SH-SY5Y (cell line): ENCODE measurements around the gene TTLL3.

Source experiments
- GATA2 ChIP-seq: IDR thresholded peaks from 2 replicates; pipeline ENCODE4 v1.6.1; 2011; ENCODE audit warnings: mild to moderate bottlenecking, low read depth, low read length
- GATA3 ChIP-seq: IDR thresholded peaks from 2 replicates; pipeline ENCODE4 v1.6.1; 2011; ENCODE audit warnings: low read depth, mild to moderate bottlenecking, low read length, moderate library complexity

TTLL3 gene

DNA sequence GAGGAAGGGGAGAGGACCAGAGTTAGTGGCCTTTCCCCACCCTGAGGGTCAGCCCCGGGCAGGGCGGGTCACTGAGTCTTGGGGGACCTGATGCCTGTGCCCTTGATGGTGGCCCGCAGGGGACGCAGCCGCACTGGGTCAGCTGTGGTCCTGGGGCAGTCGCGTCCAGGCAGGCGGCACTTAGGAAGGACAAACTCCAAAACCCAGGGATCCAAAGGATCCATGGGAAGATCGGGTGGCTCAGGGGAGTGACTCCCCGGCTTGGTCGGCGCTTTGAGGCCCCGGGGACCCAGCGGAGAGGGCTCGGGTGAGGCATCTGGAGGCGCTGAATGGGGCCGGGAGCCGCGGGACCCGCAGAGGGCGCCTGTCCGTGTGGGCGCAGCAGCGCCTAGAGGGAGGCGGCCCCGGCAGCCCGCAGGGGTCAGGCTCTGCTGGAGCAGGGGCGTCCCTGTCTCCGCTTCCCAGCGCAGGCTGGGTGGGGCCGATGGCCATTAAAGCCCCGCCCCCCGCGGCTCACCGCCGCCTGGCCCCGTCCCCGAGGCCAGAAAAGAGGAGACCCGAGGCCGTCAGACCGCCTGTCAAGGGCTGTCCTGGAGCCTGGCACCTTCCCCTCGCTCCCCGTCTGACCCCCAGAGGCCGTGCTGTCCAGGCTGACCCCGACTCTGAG, 52.5 kb downstream of the TTLL3 start:
- TF ChIP-seq GATA3 (no peak), GATA2 (no peak)

DNA sequence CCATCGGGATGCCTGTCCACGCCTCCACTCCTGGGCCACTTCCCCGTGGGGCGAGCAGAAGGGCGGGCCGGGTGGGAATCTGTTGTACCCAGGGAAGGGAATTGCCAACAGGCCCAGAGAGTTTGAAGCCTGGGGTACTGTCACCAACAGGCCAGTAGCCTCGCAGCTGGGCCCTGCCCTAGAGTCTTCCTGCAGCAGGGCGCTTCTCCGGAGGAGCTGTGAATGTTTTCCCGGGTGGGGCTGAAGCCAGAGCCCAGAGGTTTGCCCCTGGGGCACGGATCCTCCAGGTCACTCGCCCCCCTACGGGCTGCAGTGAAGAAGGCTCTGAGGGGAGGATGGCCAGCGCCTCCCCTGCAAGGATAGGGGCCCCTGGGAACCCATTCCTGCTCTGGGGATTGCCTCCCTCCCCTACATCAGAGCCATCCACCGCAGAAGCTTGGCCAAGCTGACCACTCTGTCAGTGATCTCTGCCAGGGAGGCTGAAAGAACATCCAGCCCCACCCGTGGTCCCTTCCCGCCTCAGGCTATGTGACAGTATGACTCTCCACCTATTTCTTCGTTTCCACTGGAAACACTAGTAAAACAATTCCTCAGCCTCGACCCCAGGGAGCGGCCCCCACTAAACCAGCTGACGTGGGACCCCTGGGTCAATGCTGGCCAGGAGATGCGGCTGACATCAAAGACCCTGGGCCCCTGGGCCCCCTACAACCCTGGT, 53.2 kb downstream of the TTLL3 start:
- TF ChIP-seq GATA2, result no peak
- no peak for TF ChIP-seq GATA3

DNA sequence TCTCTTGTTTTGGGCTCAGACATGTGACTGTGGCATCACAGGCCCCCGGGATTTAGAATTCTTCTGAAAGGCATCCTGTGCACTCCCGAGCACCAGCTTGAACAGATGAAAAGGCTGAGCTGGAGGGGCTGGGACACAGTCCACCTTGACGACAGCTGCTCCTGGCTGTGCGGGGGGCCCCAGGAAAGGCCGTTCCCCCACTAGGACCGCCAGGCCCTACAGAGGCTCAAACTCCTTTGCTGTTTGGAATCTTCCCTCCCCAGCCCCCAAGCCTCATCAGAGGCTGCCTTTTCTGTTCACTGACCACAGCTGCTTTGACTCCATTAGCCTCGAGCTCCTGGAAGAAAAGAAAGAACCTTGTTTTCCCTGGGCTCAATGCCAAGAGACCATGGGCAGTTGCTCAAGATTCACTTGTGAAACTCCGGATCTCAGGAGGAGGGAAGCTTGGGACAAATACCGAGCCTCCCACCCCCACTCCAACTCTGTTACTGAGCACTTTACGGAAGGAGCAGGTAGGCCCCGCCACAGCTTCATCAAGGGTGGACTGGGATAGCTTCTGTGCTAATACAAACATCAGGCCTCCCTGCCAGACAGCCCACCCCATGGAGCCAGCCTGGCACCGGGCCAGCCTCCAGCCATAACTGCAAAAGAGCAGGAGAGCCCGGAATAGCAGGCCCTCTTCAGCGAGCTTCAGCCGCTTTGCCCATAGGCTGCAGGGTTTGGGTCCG, 54.3 kb downstream of the TTLL3 start:
- TF ChIP-seq GATA3 (no peak), GATA2 (no peak)

DNA sequence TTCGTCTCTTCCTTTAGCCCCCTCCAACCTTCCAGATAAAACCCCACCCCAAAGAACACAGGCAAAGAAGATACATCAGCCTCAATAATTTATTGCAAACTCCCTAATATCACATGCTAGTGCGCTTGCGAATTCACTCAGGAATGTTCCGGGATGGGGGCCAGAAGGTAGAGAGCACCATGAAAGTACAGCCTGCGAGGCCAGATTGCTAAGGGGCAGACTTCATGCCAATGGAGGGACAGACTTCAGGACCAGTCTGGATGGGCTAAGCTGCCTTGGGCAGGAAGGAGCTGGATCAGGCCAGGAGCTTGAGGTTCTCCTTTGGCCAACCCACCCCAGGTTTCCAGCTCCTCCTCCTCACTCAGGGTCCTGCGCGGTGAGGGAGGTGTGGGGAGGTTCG, 56.6 kb downstream of the TTLL3 start:
- no peak for TF ChIP-seq GATA3
- no peak for TF ChIP-seq GATA2

DNA sequence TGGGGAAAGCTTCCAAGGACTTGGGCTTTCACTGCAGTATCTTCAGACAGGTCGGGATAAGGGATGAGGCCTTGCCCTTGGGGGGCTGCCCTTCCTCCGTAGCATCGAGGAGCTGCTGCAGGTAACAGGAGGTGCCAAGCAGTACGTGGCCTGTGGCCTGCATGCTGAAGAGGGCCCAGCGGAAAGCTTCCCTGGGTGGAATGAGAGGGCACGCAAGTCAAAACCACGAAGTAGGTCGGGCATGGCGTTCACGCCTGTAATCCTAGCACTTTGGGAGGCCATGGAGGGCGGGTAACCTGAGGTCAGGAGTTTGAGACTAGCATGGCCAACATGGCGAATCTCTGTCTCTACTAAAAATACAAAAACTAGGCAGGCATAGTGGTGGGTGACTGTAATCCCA, 57.0 kb downstream of the TTLL3 start:
- no peak for TF ChIP-seq GATA3
- no peak for TF ChIP-seq GATA2

DNA sequence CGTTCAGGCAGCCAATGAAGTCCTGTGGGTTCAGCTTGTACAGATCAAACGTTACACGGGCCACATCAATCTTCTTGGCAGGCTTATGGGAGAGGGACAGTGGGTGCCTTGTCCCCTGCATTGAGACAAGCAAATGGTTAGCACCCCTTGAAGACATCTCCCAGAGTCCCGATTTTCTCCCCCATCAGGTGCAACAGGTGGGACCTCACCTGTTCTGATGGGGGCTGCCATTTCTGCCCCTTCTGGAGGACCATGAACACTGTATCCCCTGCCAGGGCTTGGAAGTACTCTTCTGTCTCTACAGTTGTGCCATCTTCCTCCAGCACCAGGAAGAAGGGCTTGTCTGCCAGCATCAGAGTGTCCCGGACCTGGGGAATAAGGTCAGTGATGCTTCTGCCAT, 59.9 kb downstream of the TTLL3 start:
- TF ChIP-seq GATA3 (no peak), GATA2 (no peak)

DNA sequence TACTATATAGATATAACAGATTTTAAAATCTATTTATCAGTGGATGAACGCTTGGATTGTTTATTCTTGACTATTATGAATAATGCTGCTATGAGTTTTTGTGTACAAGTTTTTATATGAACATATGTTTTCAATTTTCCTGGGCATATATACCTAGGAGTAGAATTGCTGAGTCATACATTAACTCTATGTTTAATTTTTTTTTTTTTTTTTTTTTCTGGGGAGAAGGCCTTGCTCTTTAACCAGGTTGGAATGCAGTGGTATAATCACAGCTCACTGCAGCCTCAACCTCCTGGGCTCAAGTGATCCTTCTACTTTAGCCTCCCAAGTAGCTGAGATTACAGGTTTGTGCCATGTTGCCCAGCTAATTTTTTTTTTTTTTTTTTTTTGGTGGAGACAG, 60.9 kb downstream of the TTLL3 start:
- TF ChIP-seq GATA2, result no peak
- TF ChIP-seq GATA3, result no peak

DNA sequence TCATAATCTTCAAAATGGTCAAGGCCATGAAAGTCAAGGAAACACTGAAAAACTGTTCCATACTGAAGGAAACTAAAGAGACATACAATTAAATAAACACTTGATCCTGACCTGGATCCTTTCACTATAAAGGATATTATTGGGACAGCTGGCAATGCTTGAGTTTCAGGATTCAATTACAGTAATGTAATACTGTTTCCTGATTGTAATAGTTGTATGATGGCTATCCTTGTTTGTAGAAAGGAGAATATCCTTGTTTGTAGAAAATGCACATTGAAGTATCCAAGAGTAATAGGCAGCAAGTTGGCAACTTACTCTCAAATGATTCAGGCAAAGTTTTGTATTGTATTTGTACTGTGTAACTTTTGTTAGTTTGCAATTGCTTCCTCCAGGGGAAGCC, 65.4 kb downstream of the TTLL3 start:
- TF ChIP-seq GATA2 (no peak), GATA3 (no peak)

DNA sequence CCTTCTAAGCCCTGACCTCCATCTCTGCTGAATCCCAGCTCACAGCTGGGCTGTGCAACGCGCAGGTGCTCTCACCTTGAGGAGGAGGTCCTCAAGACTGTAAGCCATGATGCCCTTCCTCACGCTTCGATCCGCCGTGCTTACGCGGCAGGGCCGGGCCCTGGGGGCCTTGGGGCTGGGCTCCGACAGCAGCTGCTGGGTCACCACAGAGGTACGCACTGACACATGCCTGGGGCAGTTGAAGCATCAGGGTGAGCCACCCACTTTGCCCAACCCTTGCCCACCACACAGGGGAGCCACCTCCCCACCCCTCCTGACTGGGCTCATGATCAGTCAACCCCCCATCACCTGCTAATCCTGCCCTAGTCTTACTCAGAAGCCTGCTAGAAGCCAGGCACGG, 66.9 kb downstream of the TTLL3 start:
- TF ChIP-seq GATA3 (no peak), GATA2 (no peak)

DNA sequence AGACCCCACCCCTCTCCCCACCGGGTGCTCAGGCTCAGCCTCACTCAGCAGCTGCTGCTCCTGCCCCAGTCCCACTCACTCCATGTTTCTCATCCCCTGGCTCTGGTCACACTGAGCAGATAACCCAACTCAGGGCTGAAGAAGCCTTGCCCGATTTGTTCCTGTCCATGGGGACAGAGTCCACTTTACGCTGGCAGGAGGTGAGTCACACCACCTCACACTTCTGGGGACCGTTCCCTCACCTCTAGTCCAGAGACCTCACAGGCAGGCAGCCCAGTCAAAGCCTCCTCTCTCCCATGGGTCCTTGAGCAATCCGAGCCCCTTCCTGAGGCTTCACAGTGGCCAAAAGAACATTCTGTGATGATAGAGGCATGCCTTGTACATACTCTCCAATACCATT, 68.6 kb downstream of the TTLL3 start:
- TF ChIP-seq GATA3 (no peak), GATA2 (no peak)

DNA sequence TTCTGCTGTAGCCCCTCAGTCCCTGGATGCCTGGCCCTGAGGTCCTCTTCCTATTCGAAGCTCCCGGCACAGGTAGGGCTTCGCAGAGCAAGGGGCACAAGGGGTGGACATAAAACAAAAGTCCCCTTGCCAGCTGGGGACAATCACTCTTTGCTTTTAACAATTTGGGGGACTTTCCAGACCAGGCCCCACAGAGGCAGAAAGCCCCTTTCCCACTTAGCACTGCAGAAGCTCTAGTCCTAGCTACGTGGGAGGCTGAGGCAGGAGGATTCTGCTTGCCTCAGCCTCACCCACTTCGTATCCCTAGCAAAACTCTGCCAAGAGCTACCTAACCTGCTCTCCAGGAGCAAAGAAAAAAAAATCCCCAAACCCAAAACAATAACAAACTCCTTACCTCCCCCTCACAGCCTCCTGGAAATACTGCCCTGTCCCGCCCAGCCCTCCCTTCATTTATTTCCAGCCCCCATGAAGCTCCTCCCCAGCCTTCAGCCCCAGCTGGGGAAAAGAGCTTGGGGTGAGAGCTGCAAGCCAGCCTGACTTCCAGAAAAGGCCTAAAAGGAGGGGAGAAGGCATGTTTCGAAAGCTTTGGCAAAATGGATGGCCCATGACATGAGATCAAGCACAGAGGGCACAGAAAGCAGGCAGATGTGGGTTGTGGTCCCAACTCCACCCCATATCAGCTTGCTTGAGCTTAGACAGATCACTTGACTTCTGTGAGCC, 69.9 kb downstream of the TTLL3 start, which contains the start of gene CIDEC:
TSS of gene CIDEC (minus strand) at position 424 of the 720 bp plus-strand sequence. CDS start 1,767 bp downstream, outside the sequence.
- no peak for TF ChIP-seq GATA2
- no peak for TF ChIP-seq GATA3

DNA sequence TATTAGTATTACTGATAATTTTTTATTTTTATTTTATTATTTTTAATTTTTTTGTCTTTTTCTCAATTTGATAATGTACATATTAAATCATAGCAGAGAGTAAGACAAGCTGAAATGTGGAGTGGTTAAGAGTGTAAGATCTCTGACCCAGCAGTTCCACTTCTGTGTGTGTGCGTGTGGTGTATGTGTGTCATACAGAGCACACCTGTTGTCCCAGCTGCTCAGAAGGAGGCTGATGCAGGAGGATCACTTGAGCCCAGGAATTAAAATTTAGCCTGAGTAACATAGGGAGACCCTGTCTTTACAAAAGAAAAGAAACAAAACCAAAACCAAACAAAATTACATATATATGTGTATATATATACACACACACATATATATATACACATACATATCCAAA, 71.4 kb downstream of the TTLL3 start:
- TF ChIP-seq GATA3, result no peak
- no peak for TF ChIP-seq GATA2

DNA sequence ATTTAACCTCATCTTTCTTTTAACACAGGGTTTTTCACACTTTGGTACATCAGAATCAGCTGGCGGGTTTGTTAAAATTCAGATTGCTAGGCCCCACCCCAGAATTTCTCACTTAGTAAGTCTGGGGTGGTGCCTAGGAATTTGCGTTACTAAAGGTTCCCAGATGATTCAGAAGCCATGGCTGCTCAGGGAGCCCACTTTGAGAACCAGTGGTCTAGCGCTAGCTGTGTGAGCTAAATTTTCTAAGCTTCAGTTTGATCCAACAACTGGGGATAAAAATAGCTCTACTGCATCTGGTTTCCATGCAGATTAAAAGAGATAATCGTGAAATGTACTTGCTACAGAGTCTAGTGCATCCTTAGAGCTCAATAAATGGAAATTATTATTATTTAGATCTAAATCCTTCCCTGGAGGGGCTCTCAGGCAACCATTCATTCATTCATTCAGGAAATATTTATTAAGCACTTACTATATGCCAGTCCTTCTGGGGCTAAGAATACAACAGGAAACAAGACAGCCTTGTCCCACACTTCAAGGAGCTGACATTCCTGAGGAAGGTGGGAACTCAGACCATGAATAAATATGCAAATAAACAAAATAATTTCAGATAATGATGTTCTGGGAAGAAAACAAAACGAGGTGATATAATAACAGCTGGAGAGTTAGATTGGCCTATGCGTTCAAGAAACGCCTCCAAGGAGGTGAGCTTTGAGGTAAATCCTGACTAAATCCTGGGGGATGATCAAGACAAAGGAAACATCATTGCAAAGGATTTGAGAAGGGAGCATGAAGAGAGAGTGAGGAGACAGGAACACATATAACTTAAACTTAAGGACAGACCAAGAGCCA, 73.9 kb downstream of the TTLL3 start:
- TF ChIP-seq GATA3, result no peak
- peak; percentile 16; the same call in 1 of the 2 replicates for TF ChIP-seq GATA2

DNA sequence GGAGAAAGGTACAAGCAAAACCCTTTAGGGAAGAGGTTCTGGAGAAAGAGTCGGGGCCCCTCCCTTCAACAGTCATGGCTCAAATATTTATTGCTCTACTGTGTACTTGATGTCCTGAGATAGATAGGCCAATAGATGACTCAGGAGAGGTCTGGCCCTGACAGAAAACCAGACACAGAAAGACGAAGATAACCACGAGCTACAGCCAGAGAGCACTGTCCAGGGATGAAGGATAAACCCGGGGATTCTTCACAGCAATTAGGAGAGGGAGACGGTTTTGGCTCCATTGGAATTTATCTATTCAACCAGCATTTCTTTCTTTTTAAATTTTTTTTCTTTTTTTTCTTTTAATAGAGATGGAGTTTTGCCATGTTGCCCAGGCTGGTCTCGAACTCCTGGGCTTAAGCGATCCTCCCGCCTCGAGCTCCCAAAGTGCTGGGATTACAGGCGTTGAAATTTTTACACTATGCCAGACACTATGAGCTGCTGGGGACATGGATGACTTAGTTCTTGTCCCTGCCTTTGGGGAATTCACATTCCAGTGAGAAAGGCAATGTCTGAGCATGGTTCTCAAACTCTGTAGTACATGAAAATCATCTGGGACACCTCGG, 74.6 kb downstream of the TTLL3 start:
- TF ChIP-seq GATA2 (no peak), GATA3 (no peak)
